Ectodermal cell (in vitro differentiated cells): Measurements from ENCODE around the gene TBC1D3D. TPM values are rescaled to one million over a fixed set of nuclear protein-coding genes. Genes with fewer than 3 reads are reported as not detected.
"Not testable (repeated sequence)": the region's sequence is repeated elsewhere in the genome, so short reads cannot be mapped to it uniquely, and the experiment has no call there.

ENCODE experiments used
- H3K27ac ChIP-seq: 2 replicates; pipeline ENCODE4 v1.7.0; 2013; ENCODE audit warnings: mild to moderate bottlenecking, low read depth, low read length; ENCODE audit not compliant: insufficient read depth, poor library complexity, severe bottlenecking
- H3K27me3 ChIP-seq: 2 replicates; pipeline ENCODE4 v1.7.0; 2013; ENCODE audit warnings: mild to moderate bottlenecking, low read length; ENCODE audit not compliant: insufficient read depth, control insufficient read depth, poor library complexity, severe bottlenecking
- H3K36me3 ChIP-seq: one replicate; pipeline ENCODE4 v1.7.0; 2013; ENCODE audit warnings: low read length; ENCODE audit not compliant: control insufficient read depth, insufficient read depth
- H3K4me1 ChIP-seq: one replicate; pipeline ENCODE4 v1.7.0; 2013; ENCODE audit warnings: low read length; ENCODE audit not compliant: control insufficient read depth, insufficient read depth
- H3K4me3 ChIP-seq: 2 replicates; pipeline ENCODE4 v1.7.0; 2013; ENCODE audit warnings: low read depth, low read length, control low read depth; ENCODE audit not compliant: insufficient read depth
- H3K9me3 ChIP-seq: 2 replicates; pipeline ENCODE4 v1.7.0; 2013; ENCODE audit warnings: mild to moderate bottlenecking, low read length, moderate library complexity; ENCODE audit not compliant: control insufficient read depth
- WGBS, 2 experiments: methylation state at CpG; one replicate each; pipeline ENCODE4 v1.1.7; 2013; ENCODE audit warnings: missing lambda C conversion rate in 2 of 2; 5-methylcytosine and 5-hydroxymethylcytosine counted together
- polyA plus RNA-seq, 4 experiments: library from polyadenylated mRNA; stranded (reverse); fragments of 50-300 nt; gene quantifications; one replicate each; pipeline ENCODE4 v1.2.3, GENCODE V29; 2013

The TBC1D3D gene
- polyA plus RNA-seq (2013, experiment 1 of 4): 1.4 TPM
- 0.66 TPM for polyA plus RNA-seq (2013, experiment 2 of 4)
- polyA plus RNA-seq (2013, experiment 3 of 4): not detected
- 0.24 TPM for polyA plus RNA-seq (2013, experiment 4 of 4)

DNA sequence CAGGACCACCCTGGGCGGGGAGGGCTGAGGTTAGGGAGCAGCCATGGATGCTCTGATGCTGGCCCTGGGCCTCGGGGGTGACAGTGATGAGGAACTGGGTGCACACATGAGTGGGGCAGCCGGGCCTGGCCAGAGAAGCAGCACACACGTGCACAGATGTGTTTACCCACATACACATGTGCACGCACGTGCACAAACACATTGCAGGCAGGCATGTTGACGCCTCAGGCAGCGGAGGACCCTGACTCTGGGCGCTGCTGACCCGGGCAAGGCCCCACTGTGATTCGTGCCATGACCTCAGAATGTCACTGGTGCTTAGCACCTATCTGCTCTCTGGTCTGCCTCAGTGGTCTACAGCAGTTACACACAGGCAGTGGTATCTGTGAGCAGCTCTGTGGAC, at the start of gene TBC1D3D:
Gene TBC1D3D (plus strand): TSS at position 301 of the 400 bp plus-strand sequence. CDS start 1,585 bp downstream, outside the sequence.
- WGBS, 2 experiments: no CpG with 5 or more reads among the region's 11 CpGs
- not testable (repeated sequence) for H3K4me1 ChIP-seq, H3K4me3 ChIP-seq, H3K27ac ChIP-seq, H3K27me3 ChIP-seq, H3K36me3 ChIP-seq, H3K9me3 ChIP-seq

DNA sequence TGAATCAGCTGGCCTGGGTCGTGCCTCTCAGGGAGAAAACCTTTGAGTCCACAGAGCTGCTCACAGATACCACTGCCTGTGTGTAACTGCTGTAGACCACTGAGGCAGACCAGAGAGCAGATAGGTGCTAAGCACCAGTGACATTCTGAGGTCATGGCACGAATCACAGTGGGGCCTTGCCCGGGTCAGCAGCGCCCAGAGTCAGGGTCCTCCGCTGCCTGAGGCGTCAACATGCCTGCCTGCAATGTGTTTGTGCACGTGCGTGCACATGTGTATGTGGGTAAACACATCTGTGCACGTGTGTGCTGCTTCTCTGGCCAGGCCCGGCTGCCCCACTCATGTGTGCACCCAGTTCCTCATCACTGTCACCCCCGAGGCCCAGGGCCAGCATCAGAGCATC, 14.8 kb upstream of the TBC1D3D start, which contains the start of gene TBC1D3L:
Gene TBC1D3L (minus strand): TSS at position 101 of the 400 bp plus-strand sequence. CDS start 1,540 bp downstream, outside the sequence.
- not testable (repeated sequence) for H3K36me3 ChIP-seq, H3K27me3 ChIP-seq, H3K27ac ChIP-seq, H3K4me1 ChIP-seq, H3K4me3 ChIP-seq, H3K9me3 ChIP-seq
- WGBS, 2 experiments: no CpG with 5 or more reads among the region's 11 CpGs
